CD14-positive monocyte (primary cell): Measurements from ENCODE around the gene METTL15. TPM values are rescaled to one million over a fixed set of nuclear protein-coding genes. Genes with fewer than 3 reads are reported as not detected.

Experiments
- DNase-seq, 3 donors: peaks; one replicate each; pipeline ENCODE4 v3.0.0-alpha.2; 2011 to 2022
- H2AFZ ChIP-seq: 2 replicates; pipeline ENCODE4 v1.6.0; 2012; ENCODE audit warnings: mild to moderate bottlenecking, low read depth, low read length, inconsistent platforms; ENCODE audit not compliant: insufficient read depth, poor library complexity, severe bottlenecking
- H3K27ac ChIP-seq, 2 donors: 1 replicate in 1 of 2; 2 replicates in 1 of 2; pipeline ENCODE4 v1.5.1; 2012 to 2013; ENCODE audit warnings: low read length in 2 of 2, control low read depth in 1 of 2, inconsistent platforms in 1 of 2, low read depth in 1 of 2, mild to moderate bottlenecking in 1 of 2
- H3K27me3 ChIP-seq, 2 donors: one replicate each; pipeline versions ENCODE4 v1.6.0 to v1.6.1; 2011 to 2013; ENCODE audit warnings: low read length in 2 of 2; ENCODE audit not compliant: control insufficient read depth in 2 of 2, insufficient read depth in 2 of 2
- H3K36me3 ChIP-seq, 2 donors: replicated peaks in 1 of 2; 1 replicate in 1 of 2; 2 replicates in 1 of 2; pipeline versions ENCODE4 v1.5.1 to v1.6.1; 2012 to 2013; ENCODE audit warnings: low read length in 2 of 2, control low read depth in 1 of 2, inconsistent platforms in 1 of 2, mild to moderate bottlenecking in 1 of 2; ENCODE audit not compliant: insufficient read depth in 2 of 2, control insufficient read depth in 1 of 2
- H3K4me1 ChIP-seq, 2 donors: 1 replicate in 1 of 2; 2 replicates in 1 of 2; pipeline versions ENCODE4 v1.5.1 to v1.6.1; 2012 to 2013; ENCODE audit warnings: low read length in 2 of 2, control low read depth in 1 of 2, inconsistent platforms in 1 of 2, mild to moderate bottlenecking in 1 of 2, moderate library complexity in 1 of 2; ENCODE audit not compliant: insufficient read depth in 2 of 2, control insufficient read depth in 1 of 2
- H3K4me2 ChIP-seq: replicated peaks from 2 replicates; pipeline ENCODE3; 2012; ENCODE audit warnings: low read length, moderate library complexity, mild to moderate bottlenecking; ENCODE audit not compliant: poor library complexity, severe bottlenecking; ENCODE audit errors: extremely low read depth
- H3K4me3 ChIP-seq, 3 experiments: fragments of 200-600 bp in 1 of 3; sonication (generic) in 1 of 3; replicated peaks in 1 of 3; 1 replicate in 2 of 3; 2 replicates in 1 of 3; pipeline ENCODE4 v1.5.1; 2011 to 2013; ENCODE audit warnings: low read length in 3 of 3, mild to moderate bottlenecking in 3 of 3, control low read depth in 2 of 3, low read depth in 2 of 3, inconsistent platforms in 1 of 3, moderate library complexity in 1 of 3
- H3K79me2 ChIP-seq: 2 replicates; pipeline ENCODE4 v1.6.0; 2012; ENCODE audit warnings: mild to moderate bottlenecking, control low read depth, inconsistent platforms, low read length, moderate library complexity; ENCODE audit not compliant: insufficient read depth
- H3K9ac ChIP-seq: 2 replicates; pipeline ENCODE4 v1.6.0; 2017; ENCODE audit warnings: low read length, mild to moderate bottlenecking; ENCODE audit not compliant: insufficient read depth, poor library complexity, severe bottlenecking
- H3K9me3 ChIP-seq, 2 donors: replicated peaks in 1 of 2; 1 replicate in 1 of 2; 2 replicates in 1 of 2; pipeline versions ENCODE4 v1.5.1 to v1.6.1; 2012 to 2013; ENCODE audit warnings: low read length in 2 of 2, control low read depth in 1 of 2; ENCODE audit not compliant: control insufficient read depth in 1 of 2, insufficient read depth in 1 of 2
- H4K20me1 ChIP-seq: 2 replicates; pipeline ENCODE4 v1.6.0; 2012; ENCODE audit warnings: mild to moderate bottlenecking, low read length, control low read depth, moderate library complexity; ENCODE audit not compliant: insufficient read depth
- H3K27ac Mint-ChIP-seq, 7 donors: one replicate each; pipeline ENCODE4 v1.8.0; 2020; ENCODE audit warnings: mild to moderate bottlenecking in 7 of 7, mixed read lengths in 7 of 7, moderate library complexity in 6 of 7, inconsistent platforms in 2 of 7
- H3K27me3 Mint-ChIP-seq, 3 donors: one replicate each; pipeline ENCODE4 v1.8.0; 2021 to 2022; ENCODE audit warnings: low read depth in 3 of 3, mild to moderate bottlenecking in 3 of 3, mixed read lengths in 3 of 3, moderate library complexity in 3 of 3, inconsistent platforms in 1 of 3
- H3K36me3 Mint-ChIP-seq, 2 donors: one replicate each; pipeline ENCODE4 v1.8.0; 2020; ENCODE audit warnings: mixed read lengths in 2 of 2, inconsistent platforms in 1 of 2, mild to moderate bottlenecking in 1 of 2
- H3K4me1 Mint-ChIP-seq: one replicate; pipeline ENCODE4 v1.8.0; 2020; ENCODE audit warnings: mild to moderate bottlenecking, mixed read lengths
- H3K4me3 Mint-ChIP-seq, 2 donors: one replicate each; pipeline ENCODE4 v1.8.0; 2020; ENCODE audit warnings: mild to moderate bottlenecking in 2 of 2, mixed read lengths in 2 of 2, moderate library complexity in 1 of 2
- H3K9me3 Mint-ChIP-seq, 7 donors: one replicate each; pipeline ENCODE4 v1.8.0; 2020 to 2022; ENCODE audit warnings: mixed read lengths in 7 of 7, mild to moderate bottlenecking in 6 of 7, moderate library complexity in 6 of 7, inconsistent platforms in 2 of 7
- WGBS: methylation state at CpG from one replicate; pipeline ENCODE4 v1.1.5; 2013; ENCODE audit warnings: missing lambda C conversion rate; ENCODE audit not compliant: insufficient coverage; 5-methylcytosine and 5-hydroxymethylcytosine counted together
- intact Hi-C, 2 donors: fragments of 100-400 bp; cut with micrococcal nuclease; formaldehyde crosslinking; loops; one replicate each; pipeline versions ENCODE4 v1.15.0 to v1.15.1; 2023
- polyA plus RNA-seq, 3 donors: library from polyadenylated mRNA; depleted of rRNA in 1 of 3; unstranded in 2 of 3; stranded (reverse) in 1 of 3; fragments of 300-500 nt in 2 of 3; fragments of >200 nt in 1 of 3; fragmentation: Illumina TruSeq in 2 of 3; gene quantifications; 1 replicate in 2 of 3; 2 replicates in 1 of 3; pipeline ENCODE4 v1.2.3, GENCODE V29; 2012 to 2021
- TF ChIP-seq, protein P1 (sequence below): fragments of 200-600 bp; IDR thresholded peaks from one replicate; pipeline ENCODE4 v1.8.0; 2022; ENCODE audit warnings: antibody characterized with exemption, mild to moderate bottlenecking

METTL15 gene
- polyA plus RNA-seq, 3 donors = 2.3 to 2.9 (median 2.6) TPM

DNA sequence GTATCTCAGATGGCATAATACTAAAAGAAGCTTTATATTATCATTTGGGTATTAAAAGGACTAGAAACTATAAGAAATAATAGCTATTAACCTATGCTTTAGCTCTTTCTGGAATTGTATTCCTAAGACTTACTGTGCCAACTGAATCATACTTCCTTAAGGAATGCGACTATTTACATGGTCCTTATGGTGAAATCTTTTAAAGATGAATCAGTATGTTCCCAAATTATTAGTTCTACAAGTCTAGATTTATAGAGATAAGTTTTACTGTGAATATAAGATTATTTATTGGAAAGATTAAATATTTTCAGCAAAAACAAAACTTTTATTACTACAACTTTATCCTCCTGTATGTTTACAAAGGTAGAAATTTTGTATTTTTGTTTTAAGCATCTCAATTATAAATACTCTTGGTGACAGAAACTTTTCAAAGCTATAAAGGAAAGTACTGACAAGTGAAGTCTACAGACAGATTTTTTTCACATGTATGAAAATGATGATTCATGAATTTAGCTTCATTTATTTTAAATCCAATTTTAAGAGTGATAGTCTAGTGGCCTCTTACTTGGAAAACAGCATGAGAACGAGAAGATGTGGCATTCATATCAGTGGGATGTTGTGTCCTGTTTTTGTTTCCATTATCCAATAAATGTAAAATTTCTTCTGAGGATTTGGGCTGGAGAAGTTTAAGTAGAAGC lies 18.0 kb upstream of the METTL15 start:
- H3K4me1 Mint-ChIP-seq = no peaks in the 10 kb centered on the region
- Histone ChIP-seq H3K4me1 (no peaks in the 10 kb centered on the region), H3K4me3 (no peak overlapping the region), H2AFZ (no peak overlapping the region), H4K20me1 (no peaks in the 10 kb centered on the region), H3K36me3 (peaks cover 17 to 37% of the 10 kb centered on the region in 2 donors), H3K9me3 (no peaks in the 10 kb centered on the region), H3K9ac (no peak overlapping the region), H3K27me3 (no peaks in the 10 kb centered on the region), H3K27ac (no peak overlapping the region), H3K79me2 (peaks cover 8% of the 10 kb centered on the region), H3K4me2 (no peak overlapping the region)
- DNase-seq = no peak
- TF ChIP-seq, protein P1, sequence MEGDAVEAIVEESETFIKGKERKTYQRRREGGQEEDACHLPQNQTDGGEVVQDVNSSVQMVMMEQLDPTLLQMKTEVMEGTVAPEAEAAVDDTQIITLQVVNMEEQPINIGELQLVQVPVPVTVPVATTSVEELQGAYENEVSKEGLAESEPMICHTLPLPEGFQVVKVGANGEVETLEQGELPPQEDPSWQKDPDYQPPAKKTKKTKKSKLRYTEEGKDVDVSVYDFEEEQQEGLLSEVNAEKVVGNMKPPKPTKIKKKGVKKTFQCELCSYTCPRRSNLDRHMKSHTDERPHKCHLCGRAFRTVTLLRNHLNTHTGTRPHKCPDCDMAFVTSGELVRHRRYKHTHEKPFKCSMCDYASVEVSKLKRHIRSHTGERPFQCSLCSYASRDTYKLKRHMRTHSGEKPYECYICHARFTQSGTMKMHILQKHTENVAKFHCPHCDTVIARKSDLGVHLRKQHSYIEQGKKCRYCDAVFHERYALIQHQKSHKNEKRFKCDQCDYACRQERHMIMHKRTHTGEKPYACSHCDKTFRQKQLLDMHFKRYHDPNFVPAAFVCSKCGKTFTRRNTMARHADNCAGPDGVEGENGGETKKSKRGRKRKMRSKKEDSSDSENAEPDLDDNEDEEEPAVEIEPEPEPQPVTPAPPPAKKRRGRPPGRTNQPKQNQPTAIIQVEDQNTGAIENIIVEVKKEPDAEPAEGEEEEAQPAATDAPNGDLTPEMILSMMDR = no peak
- no peaks in the 10 kb centered on the region for H3K9me3 Mint-ChIP-seq
- intact Hi-C loops = no loop called here
- no peaks in the 10 kb centered on the region for H3K27me3 Mint-ChIP-seq
- peaks cover 18 to 46% of the 10 kb centered on the region in 2 donors for H3K36me3 Mint-ChIP-seq
- no peak overlapping the region for H3K27ac Mint-ChIP-seq
- H3K4me3 Mint-ChIP-seq = no peak overlapping the region
- no CpG with 5 or more reads among the region's 2 CpGs for WGBS

- Histone ChIP-seq H3K9me3 (no peaks in the 10 kb centered on the region), H3K27ac (no peak overlapping the region), H3K4me3 (no peak overlapping the region), H3K27me3 (no peaks in the 10 kb centered on the region), H3K4me1 (no peaks in the 10 kb centered on the region), H3K36me3 (peaks cover 17 to 48% of the 10 kb centered on the region in 2 donors), H2AFZ (no peak overlapping the region), H3K9ac (no peak overlapping the region), H3K4me2 (no peak overlapping the region), H4K20me1 (no peaks in the 10 kb centered on the region), H3K79me2 (peaks cover 14% of the 10 kb centered on the region)
- H3K4me3 Mint-ChIP-seq = no peak overlapping the region
- H3K36me3 Mint-ChIP-seq = peaks cover 17 to 61% of the 10 kb centered on the region in 2 donors
- H3K27me3 Mint-ChIP-seq = no peaks in the 10 kb centered on the region
- H3K9me3 Mint-ChIP-seq = no peaks in the 10 kb centered on the region
- intact Hi-C loops = no loop called here
- peak overlapping the region in 1 of 7 donors; percentile 58 for H3K27ac Mint-ChIP-seq
- no peak for DNase-seq
- H3K4me1 Mint-ChIP-seq = no peaks in the 10 kb centered on the region
- TF ChIP-seq, protein P1 = no peak
Observed at GRCh38 chr11:28092786-28093185, 15.4 kb upstream of the METTL15 start.
